GM23338 (cell line): ENCODE data around the gene CNTNAP5. TPM values are rescaled to one million over a fixed set of nuclear protein-coding genes. Genes with fewer than 3 reads are reported as not detected.

Experiments used
- ATAC-seq: fragments of 200-7000 bp; cut with Tn5 transposase; 3 replicates; pipeline ENCODE4 v1.9.1; 2020
- DNase-seq: peaks from one replicate; pipeline ENCODE4 v3.0.0-alpha.2; 2015; ENCODE audit warnings: low spot score
- H2AFZ ChIP-seq: fragments of 200-600 bp; sonication (generic); 2 replicates; pipeline ENCODE4 v1.8.0; 2016; ENCODE audit warnings: antibody characterized with exemption, mild to moderate bottlenecking, moderate library complexity
- H3F3A ChIP-seq: fragments of 200-600 bp; sonication (generic); replicated peaks from 2 replicates; pipeline ENCODE4 v1.8.0; 2017; ENCODE audit warnings: antibody characterized with exemption, mixed run types, low read depth
- H3K27ac ChIP-seq: fragments of 200-600 bp; sonication (generic); 2 replicates; pipeline ENCODE4 v1.6.1; 2016; ENCODE audit warnings: low read depth
- H3K27me3 ChIP-seq: fragments of 200-600 bp; sonication (generic); 2 replicates; pipeline ENCODE4 v1.8.0; 2016; ENCODE audit warnings: mild to moderate bottlenecking, mixed run types, moderate library complexity; ENCODE audit not compliant: insufficient read depth
- H3K36me3 ChIP-seq: fragments of 200-600 bp; sonication (generic); 2 replicates; pipeline ENCODE4 v1.8.0; 2016; ENCODE audit warnings: mild to moderate bottlenecking; ENCODE audit not compliant: insufficient read depth
- H3K4me1 ChIP-seq: fragments of 200-600 bp; sonication (generic); 2 replicates; pipeline ENCODE4 v1.8.0; 2016; ENCODE audit warnings: mild to moderate bottlenecking, moderate library complexity; ENCODE audit not compliant: insufficient read depth
- H3K4me2 ChIP-seq: fragments of 200-600 bp; sonication (generic); 2 replicates; pipeline ENCODE4 v1.7.1; 2017; ENCODE audit warnings: mixed run types
- H3K4me3 ChIP-seq: fragments of 200-600 bp; sonication (generic); 2 replicates; pipeline ENCODE4 v1.6.1; 2016; ENCODE audit warnings: mixed run types
- H3K79me2 ChIP-seq: fragments of 200-600 bp; sonication (generic); replicated peaks from 2 replicates; pipeline ENCODE4 v1.8.0; 2017; ENCODE audit warnings: mild to moderate bottlenecking; ENCODE audit not compliant: insufficient read depth
- H3K9me2 ChIP-seq: fragments of 200-600 bp; sonication (generic); 2 replicates; pipeline ENCODE4 v1.8.0; 2017; ENCODE audit not compliant: insufficient read depth
- H4K20me1 ChIP-seq: fragments of 200-600 bp; sonication (generic); replicated peaks from 2 replicates; pipeline ENCODE4 v1.8.0; 2017; ENCODE audit warnings: mild to moderate bottlenecking; ENCODE audit not compliant: insufficient read depth
- H3K27ac Mint-ChIP-seq: 2 replicates; pipeline ENCODE4 v1.8.0; 2020; ENCODE audit warnings: inconsistent platforms, mild to moderate bottlenecking, moderate library complexity, mixed read lengths
- H3K27me3 Mint-ChIP-seq: 3 replicates; pipeline ENCODE4 v1.8.0; 2022; ENCODE audit warnings: low read depth, mild to moderate bottlenecking, moderate library complexity, mixed read lengths, inconsistent platforms; ENCODE audit not compliant: insufficient read depth, poor library complexity
- H3K36me3 Mint-ChIP-seq: 3 replicates; pipeline ENCODE4 v1.8.0; 2021; ENCODE audit warnings: low read depth, mild to moderate bottlenecking, inconsistent platforms, moderate library complexity, mixed read lengths
- H3K4me1 Mint-ChIP-seq: 3 replicates; pipeline ENCODE4 v1.8.0; 2020; ENCODE audit warnings: mild to moderate bottlenecking, inconsistent platforms, mixed read lengths
- H3K4me3 Mint-ChIP-seq: 3 replicates; pipeline ENCODE4 v1.8.0; 2021; ENCODE audit warnings: moderate library complexity, mild to moderate bottlenecking, inconsistent platforms, mixed read lengths
- H3K9me3 Mint-ChIP-seq: 3 replicates; pipeline ENCODE4 v1.8.0; 2020; ENCODE audit warnings: moderate library complexity, mild to moderate bottlenecking, inconsistent platforms, mixed read lengths
- CREB1 ChIP-seq: fragments of 250-450 bp; sonication (Bioruptor Pico); IDR thresholded peaks from 2 replicates; pipeline ENCODE4 v1.5.0; 2020; ENCODE audit warnings: low read depth, mild to moderate bottlenecking, moderate library complexity
- ETS1 ChIP-seq: IDR thresholded peaks from 2 replicates; pipeline ENCODE4 v1.6.1; 2016; ENCODE audit warnings: antibody characterized with exemption
- EZH2 ChIP-seq: fragments of 200-600 bp; sonication (generic); IDR thresholded peaks from one replicate; pipeline ENCODE4 v1.8.0; 2017; ENCODE audit warnings: antibody characterized with exemption, mild to moderate bottlenecking, low read depth; ENCODE audit not compliant: unreplicated experiment
- EZH2phosphoT487 ChIP-seq: fragments of 200-600 bp; sonication (generic); IDR thresholded peaks from one replicate; pipeline ENCODE4 v1.8.1; 2018; ENCODE audit warnings: antibody characterized with exemption; ENCODE audit not compliant: unreplicated experiment
- JUNB ChIP-seq: IDR thresholded peaks from one replicate; pipeline ENCODE4 v1.6.1; 2016; ENCODE audit warnings: antibody characterized with exemption; ENCODE audit not compliant: unreplicated experiment
- NANOG ChIP-seq: IDR thresholded peaks from 2 replicates; pipeline ENCODE4 v1.6.1; 2016; ENCODE audit warnings: antibody characterized with exemption, borderline replicate concordance
- REST ChIP-seq: IDR thresholded peaks from one replicate; pipeline ENCODE4 v1.6.1; 2018; ENCODE audit warnings: antibody characterized with exemption; ENCODE audit not compliant: unreplicated experiment
- ZNF114 ChIP-seq: fragments of 250-450 bp; sonication (Bioruptor Pico); IDR thresholded peaks from 2 replicates; pipeline ENCODE4 v1.5.0; 2020; ENCODE audit warnings: mild to moderate bottlenecking, moderate library complexity
- ZNF331 ChIP-seq: fragments of 250-450 bp; sonication (Bioruptor Pico); IDR thresholded peaks from 2 replicates; pipeline ENCODE4 v1.5.0; 2020; ENCODE audit warnings: low read depth, mild to moderate bottlenecking, moderate library complexity
- polyA plus RNA-seq: library from polyadenylated mRNA; unstranded; fragments of >200 nt; fragmentation: Nextera tagmentation; extraction: Ambion mirVana; gene quantifications from 2 replicates; pipeline ENCODE4 v1.2.1, GENCODE V29; 2016
- total RNA-seq: library from RNA; depleted of rRNA; stranded (reverse); fragments of >200 nt; shearing (Covaris generic); gene quantifications from 2 replicates; pipeline ENCODE4 v1.2.3, GENCODE V29; 2014
- TF ChIP-seq, protein P1 (sequence below), 2 experiments: fragments of 200-600 bp in 1 of 2; sonication (generic) in 1 of 2; conservative IDR thresholded peaks; 2 replicates each; pipeline versions ENCODE4 v1.5.1 to v1.6.1; 2016 to 2017; ENCODE audit warnings: antibody characterized with exemption in 2 of 2, low read depth in 2 of 2, mild to moderate bottlenecking in 2 of 2, moderate library complexity in 1 of 2

CNTNAP5 gene
- total and polyA plus RNA-seq, 2 experiments from 2014 or later: 0.49 to 0.50 TPM

- TF ChIP-seq ETS1 (no peak), EZH2phosphoT487 (no peak), REST (no peak), JUNB (no peak), ZNF114 (CRISPR knock-in tag) (no peak), CREB1 (CRISPR knock-in tag) (no peak), ZNF331 (CRISPR knock-in tag) (no peak), EZH2 (no peak), NANOG (no peak)
- TF ChIP-seq, protein P1, sequence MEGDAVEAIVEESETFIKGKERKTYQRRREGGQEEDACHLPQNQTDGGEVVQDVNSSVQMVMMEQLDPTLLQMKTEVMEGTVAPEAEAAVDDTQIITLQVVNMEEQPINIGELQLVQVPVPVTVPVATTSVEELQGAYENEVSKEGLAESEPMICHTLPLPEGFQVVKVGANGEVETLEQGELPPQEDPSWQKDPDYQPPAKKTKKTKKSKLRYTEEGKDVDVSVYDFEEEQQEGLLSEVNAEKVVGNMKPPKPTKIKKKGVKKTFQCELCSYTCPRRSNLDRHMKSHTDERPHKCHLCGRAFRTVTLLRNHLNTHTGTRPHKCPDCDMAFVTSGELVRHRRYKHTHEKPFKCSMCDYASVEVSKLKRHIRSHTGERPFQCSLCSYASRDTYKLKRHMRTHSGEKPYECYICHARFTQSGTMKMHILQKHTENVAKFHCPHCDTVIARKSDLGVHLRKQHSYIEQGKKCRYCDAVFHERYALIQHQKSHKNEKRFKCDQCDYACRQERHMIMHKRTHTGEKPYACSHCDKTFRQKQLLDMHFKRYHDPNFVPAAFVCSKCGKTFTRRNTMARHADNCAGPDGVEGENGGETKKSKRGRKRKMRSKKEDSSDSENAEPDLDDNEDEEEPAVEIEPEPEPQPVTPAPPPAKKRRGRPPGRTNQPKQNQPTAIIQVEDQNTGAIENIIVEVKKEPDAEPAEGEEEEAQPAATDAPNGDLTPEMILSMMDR (conservative IDR thresholded peaks at IDR 0.05; ENCODE audit: low read depth in 2 of 2): no peak
Observed at GRCh38 chr2:124666976-124667375, 641.9 kb downstream of the CNTNAP5 start (continued).

DNA sequence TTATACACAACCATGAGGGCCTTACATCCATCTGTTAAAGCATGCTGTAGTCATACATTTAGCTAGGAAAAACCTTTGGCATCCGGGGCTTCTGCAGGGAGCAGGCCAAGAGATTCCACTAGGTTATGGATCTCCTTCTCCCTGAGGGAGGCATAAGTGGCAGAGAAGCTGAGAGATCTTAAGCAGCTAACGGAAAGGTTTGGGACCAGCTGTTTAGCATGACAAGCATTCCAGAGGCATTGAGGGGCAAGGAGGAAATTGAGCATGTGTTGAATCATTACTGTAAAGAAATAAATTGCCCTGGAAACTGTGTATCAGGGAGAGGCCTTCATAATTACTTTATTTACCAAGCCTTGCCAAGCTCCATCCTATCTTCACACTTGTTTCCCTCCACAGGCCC lies 643.1 kb downstream of the CNTNAP5 start:
- H3K9me2 ChIP-seq: peaks cover 15% of the 10 kb centered on the region; the same call in 1 of the 2 replicates
- Mint-ChIP-seq H3K4me3 (no peak overlapping the region), H3K9me3 (no peaks in the 10 kb centered on the region), H3K4me1 (peaks cover 17% of the 10 kb centered on the region), H3K27ac (no peak overlapping the region), H3K27me3 (peaks cover 3% of the 10 kb centered on the region), H3K36me3 (no peaks in the 10 kb centered on the region)
- TF ChIP-seq CREB1 (CRISPR knock-in tag) (no peak), EZH2 (no peak), JUNB (no peak), ZNF331 (CRISPR knock-in tag) (no peak)
- no peaks in the 10 kb centered on the region for H3K36me3 ChIP-seq
- H3K27ac ChIP-seq: no peak overlapping the region
- no peak overlapping the region for H3K4me3 ChIP-seq
- H3K4me2 ChIP-seq: no peak overlapping the region
- no peak for DNase-seq
- no peak for ATAC-seq
- peaks cover 12% of the 10 kb centered on the region for H3K4me1 ChIP-seq
- H3K79me2 ChIP-seq: no peaks in the 10 kb centered on the region
- 0 out of 2 replicates have a peak overlapping the region, but pooled peaks have one; percentile 43 for H2AFZ ChIP-seq
- H4K20me1 ChIP-seq: no peaks in the 10 kb centered on the region
- no peaks in the 10 kb centered on the region for H3K27me3 ChIP-seq
- H3F3A ChIP-seq: no peaks in the 10 kb centered on the region
